Gastrocnemius medialis (tissue), 4 donors: ENCODE data around the gene LONRF2.

Experiments used
- POLR2A ChIP-seq, 2 donors: fragments of 450-650 bp; IDR thresholded peaks; one replicate each; pipeline ENCODE4 v1.6.1; 2017; ENCODE audit warnings: antibody characterized with exemption in 2 of 2, mild to moderate bottlenecking in 2 of 2, moderate library complexity in 2 of 2
- TF ChIP-seq, protein P1 (sequence below), 5 experiments: fragments of 450-650 bp in 3 of 5; fragments of 200-600 bp in 2 of 5; sonication (generic) in 2 of 5; IDR thresholded peaks in 4 of 5; conservative IDR thresholded peaks in 1 of 5; 1 replicate in 4 of 5; 2 replicates in 1 of 5; pipeline ENCODE4 v1.5.1; 2016 to 2019; ENCODE audit warnings: antibody characterized with exemption in 5 of 5, mild to moderate bottlenecking in 3 of 5, moderate library complexity in 3 of 5

DNA sequence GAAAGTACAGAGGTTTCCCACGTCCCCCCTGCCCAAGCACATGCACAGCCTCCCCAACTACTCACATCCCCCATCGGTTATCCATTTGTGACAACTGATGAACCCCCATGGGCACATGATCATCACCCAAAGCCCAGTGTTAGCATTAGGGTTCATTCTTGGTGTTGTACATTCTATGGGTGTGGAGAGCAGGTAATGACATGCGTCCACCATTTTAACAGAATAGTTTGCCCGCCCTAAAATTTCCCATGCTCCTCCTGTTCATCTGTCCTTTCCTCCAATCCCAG lies 74.3 kb downstream of the LONRF2 start:
- no peak for TF ChIP-seq POLR2A (IDR thresholded peaks at IDR 0.05)
- TF ChIP-seq, protein P1, sequence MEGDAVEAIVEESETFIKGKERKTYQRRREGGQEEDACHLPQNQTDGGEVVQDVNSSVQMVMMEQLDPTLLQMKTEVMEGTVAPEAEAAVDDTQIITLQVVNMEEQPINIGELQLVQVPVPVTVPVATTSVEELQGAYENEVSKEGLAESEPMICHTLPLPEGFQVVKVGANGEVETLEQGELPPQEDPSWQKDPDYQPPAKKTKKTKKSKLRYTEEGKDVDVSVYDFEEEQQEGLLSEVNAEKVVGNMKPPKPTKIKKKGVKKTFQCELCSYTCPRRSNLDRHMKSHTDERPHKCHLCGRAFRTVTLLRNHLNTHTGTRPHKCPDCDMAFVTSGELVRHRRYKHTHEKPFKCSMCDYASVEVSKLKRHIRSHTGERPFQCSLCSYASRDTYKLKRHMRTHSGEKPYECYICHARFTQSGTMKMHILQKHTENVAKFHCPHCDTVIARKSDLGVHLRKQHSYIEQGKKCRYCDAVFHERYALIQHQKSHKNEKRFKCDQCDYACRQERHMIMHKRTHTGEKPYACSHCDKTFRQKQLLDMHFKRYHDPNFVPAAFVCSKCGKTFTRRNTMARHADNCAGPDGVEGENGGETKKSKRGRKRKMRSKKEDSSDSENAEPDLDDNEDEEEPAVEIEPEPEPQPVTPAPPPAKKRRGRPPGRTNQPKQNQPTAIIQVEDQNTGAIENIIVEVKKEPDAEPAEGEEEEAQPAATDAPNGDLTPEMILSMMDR (IDR thresholded peaks at IDR 0.05 in 4 of 5, conservative IDR thresholded peaks at IDR 0.05 in 1 of 5): no peak
